HUES48 (cell line): Measurements from ENCODE around the gene ARMC12.

ENCODE experiments used
- H3K27ac ChIP-seq: one replicate; pipeline ENCODE4 v1.7.0; 2013; ENCODE audit warnings: low read depth, low read length, inconsistent platforms
- H3K27me3 ChIP-seq: 2 replicates; pipeline ENCODE4 v1.6.1; 2013; ENCODE audit warnings: mild to moderate bottlenecking, low read length; ENCODE audit not compliant: control insufficient read depth, insufficient read depth
- H3K36me3 ChIP-seq: 2 replicates; pipeline ENCODE4 v1.6.1; 2013; ENCODE audit warnings: low read length; ENCODE audit not compliant: control insufficient read depth, insufficient read depth
- H3K4me1 ChIP-seq: 2 replicates; pipeline ENCODE4 v1.6.1; 2013; ENCODE audit warnings: mild to moderate bottlenecking, low read length; ENCODE audit not compliant: control insufficient read depth, insufficient read depth
- H3K4me3 ChIP-seq: 2 replicates; pipeline ENCODE4 v1.5.1; 2013; ENCODE audit warnings: mild to moderate bottlenecking, low read depth, low read length
- H3K9ac ChIP-seq: 2 replicates; pipeline ENCODE4 v1.6.1; 2013; ENCODE audit warnings: mild to moderate bottlenecking, low read depth, low read length, moderate library complexity
- H3K9me3 ChIP-seq: 2 replicates; pipeline ENCODE4 v1.6.1; 2013; ENCODE audit warnings: low read length; ENCODE audit not compliant: control insufficient read depth, insufficient read depth

ARMC12 gene

GRCh38 chr6:35778437-35778836, 41.6 kb downstream of the ARMC12 start:
- Histone ChIP-seq H3K4me1 (no peaks in the 10 kb centered on the region), H3K9ac (no peak overlapping the region), H3K27me3 (peaks cover 20% of the 10 kb centered on the region; the same call in 1 of the 2 replicates), H3K36me3 (no peaks in the 10 kb centered on the region), H3K27ac (no peak overlapping the region), H3K9me3 (no peaks in the 10 kb centered on the region), H3K4me3 (no peak overlapping the region)

GRCh38 chr6:35780719-35781118, 43.9 kb downstream of the ARMC12 start, which contains the start of gene CLPSL1:
Gene CLPSL1 (plus strand): TSS chr6:35781019. CDS start chr6:35781111, 92 bp downstream.
- peaks cover 14% of the 10 kb centered on the region; the same call in 1 of the 2 replicates for H3K27me3 ChIP-seq
- no peak within 1 kb of the TSS for H3K27ac ChIP-seq
- no peak within 1 kb of the TSS for H3K9ac ChIP-seq
- H3K4me3 ChIP-seq, result no peak within 1 kb of the TSS
- no peaks in the 10 kb centered on the region for H3K4me1 ChIP-seq
- no peaks in the 10 kb centered on the region for H3K9me3 ChIP-seq
- no peaks in the 10 kb centered on the region for H3K36me3 ChIP-seq

GRCh38 chr6:35781290-35781689, 44.5 kb downstream of the ARMC12 start:
- no peak overlapping the region for H3K27ac ChIP-seq
- no peaks in the 10 kb centered on the region for H3K36me3 ChIP-seq
- H3K4me3 ChIP-seq, result no peak overlapping the region
- peaks cover 10% of the 10 kb centered on the region; the same call in 1 of the 2 replicates for H3K27me3 ChIP-seq
- H3K9ac ChIP-seq, result no peak overlapping the region
- no peaks in the 10 kb centered on the region for H3K9me3 ChIP-seq
- H3K4me1 ChIP-seq, result no peaks in the 10 kb centered on the region

GRCh38 chr6:35782424-35782823, 45.6 kb downstream of the ARMC12 start:
- H3K36me3 ChIP-seq, result no peaks in the 10 kb centered on the region
- no peaks in the 10 kb centered on the region for H3K4me1 ChIP-seq
- no peak overlapping the region for H3K9ac ChIP-seq
- no peak overlapping the region for H3K4me3 ChIP-seq
- H3K27ac ChIP-seq, result no peak overlapping the region
- H3K27me3 ChIP-seq, result peaks cover 3% of the 10 kb centered on the region; the same call in 1 of the 2 replicates
- H3K9me3 ChIP-seq, result no peaks in the 10 kb centered on the region

GRCh38 chr6:35784200-35784599, 47.4 kb downstream of the ARMC12 start:
- H3K4me1 ChIP-seq, result 0 out of 2 replicates have a peak, but pooled peaks cover 5% of the 10 kb centered on the region
- no peaks in the 10 kb centered on the region for H3K27me3 ChIP-seq
- H3K27ac ChIP-seq, result no peak overlapping the region
- H3K36me3 ChIP-seq, result no peaks in the 10 kb centered on the region
- no peaks in the 10 kb centered on the region for H3K9me3 ChIP-seq
- H3K9ac ChIP-seq, result no peak overlapping the region
- H3K4me3 ChIP-seq, result no peak overlapping the region

- H3K9ac ChIP-seq, result no peak overlapping the region
- H3K4me1 ChIP-seq, result 0 out of 2 replicates have a peak, but pooled peaks cover 5% of the 10 kb centered on the region
- H3K9me3 ChIP-seq, result no peaks in the 10 kb centered on the region
These were observed 49.4 kb downstream of the ARMC12 start for GRCh38 chr6:35786272-35786671.

GRCh38 chr6:35786810-35787209, 50.0 kb downstream of the ARMC12 start:
- Histone ChIP-seq H3K36me3 (no peaks in the 10 kb centered on the region), H3K9ac (no peak overlapping the region), H3K9me3 (no peaks in the 10 kb centered on the region), H3K4me1 (0 out of 2 replicates have a peak, but pooled peaks cover 5% of the 10 kb centered on the region), H3K27me3 (no peaks in the 10 kb centered on the region), H3K27ac (no peak overlapping the region), H3K4me3 (no peak overlapping the region)

More at GRCh38 chr6:35786272-35786671, 49.4 kb downstream of the ARMC12 start:
- Histone ChIP-seq H3K36me3 (no peaks in the 10 kb centered on the region), H3K27ac (no peak overlapping the region), H3K27me3 (no peaks in the 10 kb centered on the region), H3K4me3 (no peak overlapping the region)

GRCh38 chr6:35787266-35788218, 50.7 kb downstream of the ARMC12 start:
- Histone ChIP-seq H3K27me3 (no peaks in the 10 kb centered on the region), H3K4me1 (0 out of 2 replicates have a peak, but pooled peaks cover 5% of the 10 kb centered on the region), H3K4me3 (no peak overlapping the region), H3K27ac (no peak overlapping the region), H3K9ac (no peak overlapping the region), H3K36me3 (no peaks in the 10 kb centered on the region), H3K9me3 (no peaks in the 10 kb centered on the region)

- Histone ChIP-seq H3K27me3 (no peaks in the 10 kb centered on the region), H3K36me3 (no peaks in the 10 kb centered on the region), H3K4me3 (no peak overlapping the region), H3K4me1 (0 out of 2 replicates have a peak, but pooled peaks cover 5% of the 10 kb centered on the region), H3K27ac (no peak overlapping the region), H3K9ac (no peak overlapping the region), H3K9me3 (no peaks in the 10 kb centered on the region)
These were observed 51.7 kb downstream of the ARMC12 start for GRCh38 chr6:35788423-35788982.

GRCh38 chr6:35790683-35791082, 53.9 kb downstream of the ARMC12 start:
- 0 out of 2 replicates have a peak, but pooled peaks cover 5% of the 10 kb centered on the region for H3K4me1 ChIP-seq
- no peak overlapping the region for H3K9ac ChIP-seq
- no peaks in the 10 kb centered on the region for H3K9me3 ChIP-seq
- no peak overlapping the region for H3K4me3 ChIP-seq
- no peaks in the 10 kb centered on the region for H3K27me3 ChIP-seq
- H3K36me3 ChIP-seq, result no peaks in the 10 kb centered on the region
- no peak overlapping the region for H3K27ac ChIP-seq
